Measurements from ENCODE around the gene DZIP1. TPM values are rescaled to one million over a fixed set of nuclear protein-coding genes. Genes with fewer than 3 reads are reported as not detected.

The DZIP1 gene
- total RNA-seq, 1 experiment from 2014 or later: 0.17 TPM

DNA sequence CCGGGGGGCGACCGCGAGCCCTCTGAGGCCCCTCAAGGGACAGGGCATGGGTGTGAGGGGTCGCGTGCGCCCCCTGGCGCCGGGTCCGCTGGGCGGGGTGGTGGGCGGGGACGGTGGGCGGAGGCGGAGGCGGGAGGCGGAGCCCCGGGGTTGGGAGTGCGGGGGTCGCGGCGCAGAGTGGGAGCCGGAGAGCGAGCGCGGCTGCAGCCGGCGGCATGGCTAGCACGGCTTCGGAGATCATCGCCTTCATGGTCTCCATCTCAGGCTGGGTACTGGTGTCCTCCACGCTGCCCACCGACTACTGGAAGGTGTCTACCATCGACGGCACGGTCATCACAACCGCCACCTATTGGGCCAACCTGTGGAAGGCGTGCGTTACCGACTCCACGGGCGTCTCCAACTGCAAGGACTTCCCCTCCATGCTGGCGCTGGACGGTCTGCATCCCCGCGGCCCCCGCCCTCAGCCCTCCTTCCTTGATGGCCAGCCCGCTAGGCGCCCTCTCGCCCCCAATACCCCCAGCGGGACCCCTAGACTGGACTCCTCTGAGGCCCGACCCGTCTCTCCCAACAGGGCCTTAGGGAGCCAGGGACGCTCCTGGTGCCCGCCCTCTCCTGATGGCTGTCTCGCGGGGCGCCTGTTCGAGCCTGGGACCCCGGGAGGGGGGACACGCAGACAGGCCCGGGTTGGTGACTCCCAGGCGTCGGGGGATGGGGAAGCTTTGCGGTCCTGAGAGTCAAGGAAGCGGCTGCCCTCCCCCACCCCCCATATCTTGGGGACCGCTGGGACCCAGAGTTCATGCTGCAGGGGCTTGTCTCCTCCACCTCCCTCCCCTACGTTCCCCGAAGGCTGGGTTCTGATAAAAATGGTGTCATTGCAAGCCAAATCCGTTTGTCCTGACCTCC lies 91.7 kb downstream of the DZIP1 start, which contains the start of gene CLDN10:
CLDN10 (plus strand) TSS at position 182 of the 903 bp plus-strand sequence; CDS start at position 216, 34 bp downstream.
- H4K20me1 ChIP-seq (ENCODE audit: insufficient read depth): no peaks in the 10 kb centered on the region
- no peak within 1 kb of the TSS for H3K9ac ChIP-seq (ENCODE audit: low read length)
- H3K4me3 ChIP-seq (replicated peaks in 1 of 2; ENCODE audit: low read depth in 1 of 2, low read length in 2 of 2): no peak within 1 kb of the TSS
- no peak within 1 kb of the TSS for H3K4me2 ChIP-seq (ENCODE audit: low read length)
- CTCF ChIA-PET: no interaction called here
- H2AFZ ChIP-seq (ENCODE audit: low read depth, low read length, poor library complexity, severe bottlenecking): no peak within 1 kb of the TSS
- TF ChIP-seq SP1 (IDR thresholded peaks at IDR 0.05; ENCODE audit: low read depth) (no peak), POLR2AphosphoS5 (IDR thresholded peaks at IDR 0.05; ENCODE audit: low read depth, low read length) (no peak), FOSL1 (IDR thresholded peaks at IDR 0.05; ENCODE audit: low read depth) (no peak), ELF1 (IDR thresholded peaks at IDR 0.05; ENCODE audit: borderline replicate concordance, low read depth) (no peak), SIN3A (IDR thresholded peaks at IDR 0.05; ENCODE audit: low read depth) (no peak), EZH2 (IDR thresholded peaks at IDR 0.05) (no peak), TCF7L2 (IDR thresholded peaks at IDR 0.05; ENCODE audit: borderline replicate concordance, extremely low read depth, insufficient read depth, insufficient read length) (no peak)
- TF ChIP-seq, protein P1, sequence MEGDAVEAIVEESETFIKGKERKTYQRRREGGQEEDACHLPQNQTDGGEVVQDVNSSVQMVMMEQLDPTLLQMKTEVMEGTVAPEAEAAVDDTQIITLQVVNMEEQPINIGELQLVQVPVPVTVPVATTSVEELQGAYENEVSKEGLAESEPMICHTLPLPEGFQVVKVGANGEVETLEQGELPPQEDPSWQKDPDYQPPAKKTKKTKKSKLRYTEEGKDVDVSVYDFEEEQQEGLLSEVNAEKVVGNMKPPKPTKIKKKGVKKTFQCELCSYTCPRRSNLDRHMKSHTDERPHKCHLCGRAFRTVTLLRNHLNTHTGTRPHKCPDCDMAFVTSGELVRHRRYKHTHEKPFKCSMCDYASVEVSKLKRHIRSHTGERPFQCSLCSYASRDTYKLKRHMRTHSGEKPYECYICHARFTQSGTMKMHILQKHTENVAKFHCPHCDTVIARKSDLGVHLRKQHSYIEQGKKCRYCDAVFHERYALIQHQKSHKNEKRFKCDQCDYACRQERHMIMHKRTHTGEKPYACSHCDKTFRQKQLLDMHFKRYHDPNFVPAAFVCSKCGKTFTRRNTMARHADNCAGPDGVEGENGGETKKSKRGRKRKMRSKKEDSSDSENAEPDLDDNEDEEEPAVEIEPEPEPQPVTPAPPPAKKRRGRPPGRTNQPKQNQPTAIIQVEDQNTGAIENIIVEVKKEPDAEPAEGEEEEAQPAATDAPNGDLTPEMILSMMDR (IDR thresholded peaks at IDR 0.05 in 2 of 3, conservative IDR thresholded peaks at IDR 0.05 in 1 of 3; ENCODE audit: borderline replicate concordance in 1 of 3, insufficient read depth in 1 of 3, low read depth in 2 of 3, low read length in 2 of 3): no peak
- TF ChIP-seq, protein P2, sequence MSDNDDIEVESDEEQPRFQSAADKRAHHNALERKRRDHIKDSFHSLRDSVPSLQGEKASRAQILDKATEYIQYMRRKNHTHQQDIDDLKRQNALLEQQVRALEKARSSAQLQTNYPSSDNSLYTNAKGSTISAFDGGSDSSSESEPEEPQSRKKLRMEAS (IDR thresholded peaks at IDR 0.05): no peak
- TF ChIP-seq, protein P3, sequence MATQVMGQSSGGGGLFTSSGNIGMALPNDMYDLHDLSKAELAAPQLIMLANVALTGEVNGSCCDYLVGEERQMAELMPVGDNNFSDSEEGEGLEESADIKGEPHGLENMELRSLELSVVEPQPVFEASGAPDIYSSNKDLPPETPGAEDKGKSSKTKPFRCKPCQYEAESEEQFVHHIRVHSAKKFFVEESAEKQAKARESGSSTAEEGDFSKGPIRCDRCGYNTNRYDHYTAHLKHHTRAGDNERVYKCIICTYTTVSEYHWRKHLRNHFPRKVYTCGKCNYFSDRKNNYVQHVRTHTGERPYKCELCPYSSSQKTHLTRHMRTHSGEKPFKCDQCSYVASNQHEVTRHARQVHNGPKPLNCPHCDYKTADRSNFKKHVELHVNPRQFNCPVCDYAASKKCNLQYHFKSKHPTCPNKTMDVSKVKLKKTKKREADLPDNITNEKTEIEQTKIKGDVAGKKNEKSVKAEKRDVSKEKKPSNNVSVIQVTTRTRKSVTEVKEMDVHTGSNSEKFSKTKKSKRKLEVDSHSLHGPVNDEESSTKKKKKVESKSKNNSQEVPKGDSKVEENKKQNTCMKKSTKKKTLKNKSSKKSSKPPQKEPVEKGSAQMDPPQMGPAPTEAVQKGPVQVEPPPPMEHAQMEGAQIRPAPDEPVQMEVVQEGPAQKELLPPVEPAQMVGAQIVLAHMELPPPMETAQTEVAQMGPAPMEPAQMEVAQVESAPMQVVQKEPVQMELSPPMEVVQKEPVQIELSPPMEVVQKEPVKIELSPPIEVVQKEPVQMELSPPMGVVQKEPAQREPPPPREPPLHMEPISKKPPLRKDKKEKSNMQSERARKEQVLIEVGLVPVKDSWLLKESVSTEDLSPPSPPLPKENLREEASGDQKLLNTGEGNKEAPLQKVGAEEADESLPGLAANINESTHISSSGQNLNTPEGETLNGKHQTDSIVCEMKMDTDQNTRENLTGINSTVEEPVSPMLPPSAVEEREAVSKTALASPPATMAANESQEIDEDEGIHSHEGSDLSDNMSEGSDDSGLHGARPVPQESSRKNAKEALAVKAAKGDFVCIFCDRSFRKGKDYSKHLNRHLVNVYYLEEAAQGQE (IDR thresholded peaks at IDR 0.05; ENCODE audit: low read depth): no peak
- 0 out of 2 replicates have a peak, but pooled peaks cover 3% of the 10 kb centered on the region for H3K27me3 ChIP-seq (ENCODE audit: insufficient read depth, low read length)
- RAD21 ChIA-PET (ENCODE audit: low non-redundant PET in 1 of 2, low total read pairs in 2 of 2, uncharacterized antibody in 2 of 2, unreplicated experiment in 2 of 2): no interaction called here
- H3K4me1 ChIP-seq (ENCODE audit: control insufficient read depth in 1 of 2, insufficient read depth in 2 of 2, low read length in 2 of 2): no peaks in the 10 kb centered on the region
- ATAC-seq (no peak), DNase-seq (ENCODE audit: low read depth, low spot score) (no peak)
- no TSS peak for BruUV-seq (replicated peaks)
- no peaks in the 10 kb centered on the region for H3K9me2 ChIP-seq (ENCODE audit: insufficient read depth)
- POLR2A ChIA-PET: no interaction called here
- no peak within 1 kb of the TSS for H3K27ac ChIP-seq (ENCODE audit: low read depth, low read length)
- no peaks in the 10 kb centered on the region for H3K36me3 ChIP-seq (ENCODE audit: control insufficient read depth in 1 of 2, insufficient read depth in 2 of 2, low read length in 2 of 2)
- no peaks in the 10 kb centered on the region for H3K9me3 ChIP-seq (ENCODE audit: control insufficient read depth in 1 of 2, insufficient read depth in 1 of 2, low read depth in 1 of 2, low read length in 2 of 2)
- intact Hi-C loops (cut with micrococcal nuclease): no loop called here
- H3K79me2 ChIP-seq (ENCODE audit: insufficient read depth, low read length): no peaks in the 10 kb centered on the region

Measured in HCT116 (cell line).